H9 (cell line): Measurements from ENCODE around the gene NXT1. TPM values are rescaled to one million over a fixed set of nuclear protein-coding genes. Genes with fewer than 3 reads are reported as not detected.

ENCODE experiments used
- DNase-seq: peaks from one replicate; pipeline ENCODE4 v3.0.0-alpha.2; 2017
- H2AFZ ChIP-seq: one replicate; pipeline ENCODE4 v1.6.1; 2013; ENCODE audit warnings: mild to moderate bottlenecking, low read length, control low read depth, moderate library complexity
- H2AK5ac ChIP-seq: 2 replicates; pipeline ENCODE4 v1.6.1; 2013; ENCODE audit warnings: low read length, control low read depth, mixed read lengths; ENCODE audit not compliant: insufficient read length
- H2BK120ac ChIP-seq: one replicate; pipeline ENCODE4 v1.6.1; 2013; ENCODE audit warnings: low read depth, mild to moderate bottlenecking, low read length, control low read depth, inconsistent platforms; ENCODE audit not compliant: poor library complexity, severe bottlenecking
- H2BK12ac ChIP-seq: 2 replicates; pipeline ENCODE4 v1.6.1; 2013; ENCODE audit warnings: low read length, control low read depth, mixed read lengths, low read depth; ENCODE audit not compliant: insufficient read length
- H2BK15ac ChIP-seq: 2 replicates; pipeline ENCODE4 v1.6.1; 2013; ENCODE audit warnings: low read depth, low read length, control low read depth
- H2BK20ac ChIP-seq: one replicate; pipeline ENCODE4 v1.6.1; 2013; ENCODE audit warnings: low read depth, mild to moderate bottlenecking, low read length, control low read depth, inconsistent platforms; ENCODE audit not compliant: poor library complexity, severe bottlenecking
- H2BK5ac ChIP-seq: 2 replicates; pipeline ENCODE4 v1.6.1; 2013; ENCODE audit warnings: low read length, control low read depth, mixed read lengths; ENCODE audit not compliant: insufficient read length
- H3K14ac ChIP-seq: 2 replicates; pipeline ENCODE4 v1.6.1; 2013; ENCODE audit warnings: low read length, control low read depth; ENCODE audit not compliant: insufficient read depth
- H3K18ac ChIP-seq: 2 replicates; pipeline ENCODE4 v1.6.1; 2013; ENCODE audit warnings: low read depth, mild to moderate bottlenecking, mixed read lengths, low read length, control low read depth; ENCODE audit not compliant: insufficient read length
- H3K23ac ChIP-seq: 2 replicates; pipeline ENCODE4 v1.6.1; 2013; ENCODE audit warnings: low read length, control low read depth, mixed read lengths, low read depth; ENCODE audit not compliant: insufficient read length
- H3K23me2 ChIP-seq: 2 replicates; pipeline ENCODE4 v1.6.1; 2013; ENCODE audit warnings: low read depth, mild to moderate bottlenecking, mixed read lengths, low read length, control low read depth; ENCODE audit not compliant: insufficient read length, poor library complexity, severe bottlenecking
- H3K27ac ChIP-seq: 2 replicates; pipeline ENCODE4 v1.5.1; 2013; ENCODE audit warnings: low read length, control low read depth, mixed read lengths, low read depth; ENCODE audit not compliant: insufficient read length
- H3K27me3 ChIP-seq: 2 replicates; pipeline ENCODE4 v1.6.1; 2013; ENCODE audit warnings: low read length, control low read depth, inconsistent platforms; ENCODE audit not compliant: insufficient read depth
- H3K4ac ChIP-seq: 2 replicates; pipeline ENCODE4 v1.6.1; 2013; ENCODE audit warnings: low read depth, mild to moderate bottlenecking, control low read depth, inconsistent platforms, low read length, moderate library complexity
- H3K4me1 ChIP-seq: 2 replicates; pipeline ENCODE4 v1.6.1; 2013; ENCODE audit warnings: low read length, control low read depth, inconsistent platforms; ENCODE audit not compliant: insufficient read depth
- H3K4me2 ChIP-seq: 2 replicates; pipeline ENCODE4 v1.6.1; 2013; ENCODE audit warnings: low read length, control low read depth, mixed read lengths; ENCODE audit not compliant: insufficient read length, insufficient read depth
- H3K56ac ChIP-seq: 2 replicates; pipeline ENCODE4 v1.6.1; 2013; ENCODE audit warnings: low read depth, mild to moderate bottlenecking, mixed read lengths, low read length, control low read depth; ENCODE audit not compliant: insufficient read length
- H3K79me1 ChIP-seq: 2 replicates; pipeline ENCODE4 v1.6.1; 2013; ENCODE audit warnings: low read depth, mild to moderate bottlenecking, moderate library complexity, low read length, control low read depth, inconsistent platforms; ENCODE audit not compliant: insufficient read depth, poor library complexity, severe bottlenecking
- H3K79me2 ChIP-seq: 2 replicates; pipeline ENCODE4 v1.6.1; 2013; ENCODE audit warnings: low read length, control low read depth, inconsistent platforms; ENCODE audit not compliant: insufficient read depth
- H3K9ac ChIP-seq: 2 replicates; pipeline ENCODE4 v1.6.1; 2013; ENCODE audit warnings: low read length, control low read depth, mixed read lengths; ENCODE audit not compliant: insufficient read length; ENCODE audit errors: extremely low read depth
- H3K9me3 ChIP-seq: one replicate; pipeline ENCODE4 v1.6.1; 2013; ENCODE audit warnings: low read depth, low read length, inconsistent platforms; ENCODE audit not compliant: control insufficient read depth
- H3T11ph ChIP-seq: one replicate; pipeline ENCODE4 v1.6.1; 2013; ENCODE audit warnings: mild to moderate bottlenecking, low read length, control low read depth, inconsistent platforms
- H4K20me1 ChIP-seq: one replicate; pipeline ENCODE4 v1.6.1; 2013; ENCODE audit not compliant: control insufficient read depth, insufficient read length, insufficient read depth
- H4K5ac ChIP-seq: 2 replicates; pipeline ENCODE4 v1.6.1; 2013; ENCODE audit warnings: low read depth, mild to moderate bottlenecking, mixed read lengths, low read length, control low read depth; ENCODE audit not compliant: insufficient read length
- H4K8ac ChIP-seq: replicated peaks from 2 replicates; pipeline ENCODE4 v1.6.1; 2013; ENCODE audit warnings: low read length, control low read depth, mixed read lengths, low read depth; ENCODE audit not compliant: insufficient read length
- H4K91ac ChIP-seq: 2 replicates; pipeline ENCODE4 v1.6.1; 2013; ENCODE audit warnings: low read depth, mild to moderate bottlenecking, moderate library complexity, mixed read lengths, low read length, control low read depth; ENCODE audit not compliant: insufficient read length
- H3K27ac Mint-ChIP-seq, 3 experiments: 2 replicates in 2 of 3; 3 replicates in 1 of 3; pipeline ENCODE4 v1.8.0; 2020 to 2021; ENCODE audit warnings: mixed read lengths in 3 of 3, mild to moderate bottlenecking in 1 of 3, moderate library complexity in 1 of 3
- H3K27me3 Mint-ChIP-seq: 2 replicates; pipeline ENCODE4 v1.8.0; 2021; ENCODE audit warnings: low read depth, mild to moderate bottlenecking, moderate library complexity, mixed read lengths
- H3K36me3 Mint-ChIP-seq, 3 experiments: 2 replicates in 2 of 3; 3 replicates in 1 of 3; pipeline ENCODE4 v1.8.0; 2020 to 2021; ENCODE audit warnings: low read depth in 3 of 3, mixed read lengths in 3 of 3; ENCODE audit not compliant: insufficient read depth in 1 of 3
- H3K4me1 Mint-ChIP-seq, 2 experiments: 2 replicates each; pipeline ENCODE4 v1.8.0; 2020; ENCODE audit warnings: mixed read lengths in 2 of 2
- H3K4me3 Mint-ChIP-seq, 2 experiments: 2 replicates in 1 of 2; 3 replicates in 1 of 2; pipeline ENCODE4 v1.8.0; 2020 to 2021; ENCODE audit warnings: mild to moderate bottlenecking in 2 of 2, mixed read lengths in 2 of 2, moderate library complexity in 1 of 2
- H3K9me3 Mint-ChIP-seq, 2 experiments: 2 replicates in 1 of 2; 3 replicates in 1 of 2; pipeline ENCODE4 v1.8.0; 2020; ENCODE audit warnings: mild to moderate bottlenecking in 2 of 2, mixed read lengths in 2 of 2, moderate library complexity in 1 of 2
- CTCF ChIP-seq: fragments of 200-600 bp; sonication (generic); conservative IDR thresholded peaks from 3 replicates; pipeline ENCODE4 v1.8.0; 2021; ENCODE audit warnings: antibody characterized with exemption, mild to moderate bottlenecking
- WGBS: extraction: QIAGEN DNeasy Blood & Tissue Kit; methylation state at CpG from one replicate; pipeline ENCODE4 v1.1.7; 2013; ENCODE audit warnings: missing lambda C conversion rate, low lambda C conversion rate, mixed read lengths; ENCODE audit not compliant: insufficient read length; ENCODE audit errors: extremely low coverage; 5-methylcytosine and 5-hydroxymethylcytosine counted together
- total RNA-seq: library from RNA; stranded (reverse); gene quantifications from 2 replicates; pipeline ENCODE4 v1.2.1, GENCODE V29; 2021

NXT1 gene
- total RNA-seq, 1 experiment from 2014 or later: 25.5 TPM

GRCh38 chr20:23331450-23332350 lies 18.9 kb upstream of the NXT1 start:
- Mint-ChIP-seq H3K27ac (no peak overlapping the region), H3K4me1 (peaks cover 0 to 2% of the 10 kb centered on the region in 2 experiments; a peak in 1 of 4 replicates), H3K27me3 (peaks cover 10% of the 10 kb centered on the region), H3K36me3 (no peaks in the 10 kb centered on the region; a peak in 1 of 7 replicates), H3K4me3 (no peak overlapping the region), H3K9me3 (peaks cover 3 to 4% of the 10 kb centered on the region in 2 experiments; a peak in 3 of 5 replicates)
- Histone ChIP-seq H3K79me2 (no peaks in the 10 kb centered on the region), H3K79me1 (no peaks in the 10 kb centered on the region), H3K18ac (no peak overlapping the region), H3K23me2 (no peaks in the 10 kb centered on the region), H3K4me1 (no peaks in the 10 kb centered on the region), H2BK15ac (no peak overlapping the region), H4K5ac (no peak overlapping the region), H4K8ac (no peak overlapping the region), H2BK20ac (no peak overlapping the region), H2BK12ac (no peak overlapping the region), H2BK120ac (no peak overlapping the region), H4K91ac (no peak overlapping the region), H3K9me3 (no peaks in the 10 kb centered on the region), H2BK5ac (no peak overlapping the region), H3K27me3 (no peaks in the 10 kb centered on the region), H2AFZ (no peak overlapping the region), H3K9ac (no peak overlapping the region), H3K27ac (no peak overlapping the region), H3K4me2 (no peak overlapping the region), H2AK5ac (no peak overlapping the region), H3K56ac (no peak overlapping the region), H3K23ac (no peak overlapping the region), H4K20me1 (no peaks in the 10 kb centered on the region), H3T11ph (no peak overlapping the region), H3K4ac (no peak overlapping the region), H3K14ac (no peak overlapping the region)
- no peak for TF ChIP-seq CTCF
- WGBS: no CpG with 5 or more reads among the region's 8 CpGs
- DNase-seq: no peak
